ENCODE measurements around the gene ALMS1. TPM values are rescaled to one million over a fixed set of nuclear protein-coding genes. Genes with fewer than 3 reads are reported as not detected.

Gene ALMS1
- total and polyA plus RNA-seq, 2 of the 4 experiments (the other 2 are of a cell fraction): 20.8 to 52.8 TPM

- no peak for ATAC-seq (ENCODE audit: low read depth)
Measured at GRCh38 chr2:73403237-73403636, 17.6 kb downstream of the ALMS1 start.

More at GRCh38 chr2:73403237-73403636, 17.6 kb downstream of the ALMS1 start:
- no peak overlapping the region for H4K5ac ChIP-seq (ENCODE audit: low read depth, low read length)
- WGBS, 2 experiments (ENCODE audit: extremely low coverage in 2 of 2, insufficient read length in 1 of 2): no CpG with 5 or more reads among the region's 1 CpG
- peaks cover 6 to 16% of the 10 kb centered on the region in 2 experiments; a peak in 2 of 4 replicates for H3K79me1 ChIP-seq (ENCODE audit: low read depth in 1 of 2, low read length in 2 of 2)
- dilution Hi-C loops (cut with HindIII; ENCODE audit: low sequenced_read_pairs, unreplicated experiment): no loop called here
- POLR2A ChIA-PET (ENCODE audit: unreplicated experiment): no interaction called here
- no TSS peak for BruUV-seq (replicated peaks)
- CTCF ChIA-PET: no interaction called here
- no peak overlapping the region for H3K14ac ChIP-seq (replicated peaks; ENCODE audit: low read depth, low read length)
- no peak overlapping the region for H2BK15ac ChIP-seq (ENCODE audit: low read depth, low read length)
- H3K4me3 ChIP-seq (ENCODE audit: insufficient read depth, low read depth, low read length): no peak overlapping the region
- H3K9me1 ChIP-seq (ENCODE audit: insufficient read depth, low read length): no peaks in the 10 kb centered on the region
- H2BK5ac ChIP-seq (ENCODE audit: low read depth, low read length, poor library complexity, severe bottlenecking): no peak overlapping the region
- H2BK120ac ChIP-seq (ENCODE audit: low read depth, low read length): no peak overlapping the region
- H3K27me3 ChIP-seq (ENCODE audit: control insufficient read depth, insufficient read depth, low read length): no peaks in the 10 kb centered on the region
- no peak overlapping the region for H2BK20ac ChIP-seq (ENCODE audit: low read depth, low read length)
- DNase-seq: no peak
- intact Hi-C loops (cut with micrococcal nuclease): no loop called here
- H3K23ac ChIP-seq (ENCODE audit: low read depth, low read length): no peak overlapping the region
- H3K9me3 ChIP-seq (ENCODE audit: control insufficient read depth, insufficient read depth, low read length): peaks cover 2% of the 10 kb centered on the region; the same call in 1 of the 2 replicates
- no peak overlapping the region for H3K4me2 ChIP-seq (ENCODE audit: low read depth, low read length)
- no peak overlapping the region for H2AK5ac ChIP-seq (ENCODE audit: low read depth, low read length)
- no peak overlapping the region for H3K56ac ChIP-seq (ENCODE audit: extremely low read depth, insufficient read depth, low read length)
- no peak overlapping the region for H3K18ac ChIP-seq (ENCODE audit: low read depth, low read length)
- in situ Hi-C loops (cut with MboI; ENCODE audit: low sequenced_read_pairs): loop anchor here (25.0 kb wide), 1 partner anchor 109 kb away; no protein-coding TSS in a partner anchor
- no peak overlapping the region for H3K27ac ChIP-seq (ENCODE audit: insufficient read depth, low read length)
- H3K36me3 ChIP-seq (ENCODE audit: control insufficient read depth, insufficient read depth, low read length): 0 out of 2 replicates have a peak, but pooled peaks cover 2% of the 10 kb centered on the region
- H3K9ac ChIP-seq (ENCODE audit: low read depth, low read length): no peak overlapping the region
- no peaks in the 10 kb centered on the region for H4K20me1 ChIP-seq (ENCODE audit: insufficient read depth, low read length)
- H3K4ac ChIP-seq (ENCODE audit: low read depth, low read length): no peak overlapping the region
- H2AFZ ChIP-seq (replicated peaks; ENCODE audit: low read length, poor library complexity): no peak overlapping the region
- H4K91ac ChIP-seq (ENCODE audit: insufficient read depth, low read depth, low read length): no peak overlapping the region
- H3K4me1 ChIP-seq (ENCODE audit: control insufficient read depth, insufficient read depth, low read length): no peaks in the 10 kb centered on the region
- no peak overlapping the region for H2AK9ac ChIP-seq (replicated peaks; ENCODE audit: low read depth, low read length, poor library complexity)
- TF ChIP-seq MAZ (IDR thresholded peaks at IDR 0.05; ENCODE audit: borderline replicate concordance, low read depth, low read length) (no peak), NFE2L2 (IDR thresholded peaks at IDR 0.05; ENCODE audit: low read depth, low read length) (no peak), POLR2A (IDR thresholded peaks at IDR 0.05; ENCODE audit: low read depth, low read length) (no peak), RFX5 (IDR thresholded peaks at IDR 0.05; ENCODE audit: low read depth, low read length) (no peak), CEBPB (IDR thresholded peaks at IDR 0.05; ENCODE audit: low read depth, low read length) (no peak), FOS (IDR thresholded peaks at IDR 0.05; ENCODE audit: low read depth, low read length) (no peak), MAFK (IDR thresholded peaks at IDR 0.05; ENCODE audit: low read depth, low read length) (no peak), RCOR1 (IDR thresholded peaks at IDR 0.05; ENCODE audit: insufficient replicate concordance, low read length) (no peak), BHLHE40 (IDR thresholded peaks at IDR 0.05; ENCODE audit: low read depth, low read length) (no peak), CTCF (conservative IDR thresholded peaks at IDR 0.05; ENCODE audit: low read depth, low read length) (no peak), RAD21 (IDR thresholded peaks at IDR 0.05; ENCODE audit: low read length) (no peak), SMC3 (IDR thresholded peaks at IDR 0.05; ENCODE audit: low read depth, low read length) (no peak), MXI1 (IDR thresholded peaks at IDR 0.05; ENCODE audit: borderline replicate concordance, low read depth, low read length) (no peak), ELK1 (IDR thresholded peaks at IDR 0.05; ENCODE audit: borderline replicate concordance, low read depth, low read length) (no peak), CHD1 (IDR thresholded peaks at IDR 0.05; ENCODE audit: low read depth, low read length) (no peak)
- H4K8ac ChIP-seq (ENCODE audit: low read depth in 2 of 2, low read length in 2 of 2): no peak overlapping the region

All from IMR-90 (cell line).